Measurements from ENCODE around the gene TRIM21.
"Not testable (repeated sequence)": the region's sequence is repeated elsewhere in the genome, so short reads cannot be mapped to it uniquely, and the experiment has no call there.

DNA sequence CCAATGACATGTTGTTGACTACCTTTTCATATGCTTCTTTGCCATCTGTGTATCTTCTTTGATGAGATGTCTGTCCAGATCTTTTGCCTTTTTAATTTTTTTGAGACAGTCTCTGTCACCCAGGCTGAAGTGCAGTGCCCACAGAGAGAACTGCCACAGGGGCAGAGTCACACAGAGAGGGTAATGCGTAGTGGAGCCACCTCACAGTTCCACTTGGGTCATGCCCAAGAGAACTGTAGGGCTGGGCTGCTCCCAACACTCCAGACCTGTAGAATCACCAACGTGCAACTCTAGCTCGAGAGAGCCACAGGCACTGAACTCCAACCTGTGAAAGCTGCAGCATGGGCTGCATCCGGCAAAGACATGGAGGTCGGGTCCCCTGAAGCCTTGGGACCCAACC, 45.4 kb downstream of the TRIM21 start:
- TF ChIP-seq SMAD3 (CRISPR knock-in tag; conservative IDR thresholded peaks at IDR 0.05); NCOR1 (IDR thresholded peaks at IDR 0.05); JUNB (CRISPR knock-in tag; conservative IDR thresholded peaks at IDR 0.05); NFRKB (IDR thresholded peaks at IDR 0.05; ENCODE audit: low read depth): not testable (repeated sequence)
- TF ChIP-seq, protein P1, sequence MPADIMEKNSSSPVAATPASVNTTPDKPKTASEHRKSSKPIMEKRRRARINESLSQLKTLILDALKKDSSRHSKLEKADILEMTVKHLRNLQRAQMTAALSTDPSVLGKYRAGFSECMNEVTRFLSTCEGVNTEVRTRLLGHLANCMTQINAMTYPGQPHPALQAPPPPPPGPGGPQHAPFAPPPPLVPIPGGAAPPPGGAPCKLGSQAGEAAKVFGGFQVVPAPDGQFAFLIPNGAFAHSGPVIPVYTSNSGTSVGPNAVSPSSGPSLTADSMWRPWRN (IDR thresholded peaks at IDR 0.05; ENCODE audit: low read depth), result not testable (repeated sequence)
- TF ChIP-seq, protein P2, sequence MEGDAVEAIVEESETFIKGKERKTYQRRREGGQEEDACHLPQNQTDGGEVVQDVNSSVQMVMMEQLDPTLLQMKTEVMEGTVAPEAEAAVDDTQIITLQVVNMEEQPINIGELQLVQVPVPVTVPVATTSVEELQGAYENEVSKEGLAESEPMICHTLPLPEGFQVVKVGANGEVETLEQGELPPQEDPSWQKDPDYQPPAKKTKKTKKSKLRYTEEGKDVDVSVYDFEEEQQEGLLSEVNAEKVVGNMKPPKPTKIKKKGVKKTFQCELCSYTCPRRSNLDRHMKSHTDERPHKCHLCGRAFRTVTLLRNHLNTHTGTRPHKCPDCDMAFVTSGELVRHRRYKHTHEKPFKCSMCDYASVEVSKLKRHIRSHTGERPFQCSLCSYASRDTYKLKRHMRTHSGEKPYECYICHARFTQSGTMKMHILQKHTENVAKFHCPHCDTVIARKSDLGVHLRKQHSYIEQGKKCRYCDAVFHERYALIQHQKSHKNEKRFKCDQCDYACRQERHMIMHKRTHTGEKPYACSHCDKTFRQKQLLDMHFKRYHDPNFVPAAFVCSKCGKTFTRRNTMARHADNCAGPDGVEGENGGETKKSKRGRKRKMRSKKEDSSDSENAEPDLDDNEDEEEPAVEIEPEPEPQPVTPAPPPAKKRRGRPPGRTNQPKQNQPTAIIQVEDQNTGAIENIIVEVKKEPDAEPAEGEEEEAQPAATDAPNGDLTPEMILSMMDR (IDR thresholded peaks at IDR 0.05 in 2 of 3, conservative IDR thresholded peaks at IDR 0.05 in 1 of 3; ENCODE audit: insufficient read depth in 2 of 3, low read depth in 1 of 3, low read length in 3 of 3), result not testable (repeated sequence)
